ENCODE data around the gene JADE2.

DNA sequence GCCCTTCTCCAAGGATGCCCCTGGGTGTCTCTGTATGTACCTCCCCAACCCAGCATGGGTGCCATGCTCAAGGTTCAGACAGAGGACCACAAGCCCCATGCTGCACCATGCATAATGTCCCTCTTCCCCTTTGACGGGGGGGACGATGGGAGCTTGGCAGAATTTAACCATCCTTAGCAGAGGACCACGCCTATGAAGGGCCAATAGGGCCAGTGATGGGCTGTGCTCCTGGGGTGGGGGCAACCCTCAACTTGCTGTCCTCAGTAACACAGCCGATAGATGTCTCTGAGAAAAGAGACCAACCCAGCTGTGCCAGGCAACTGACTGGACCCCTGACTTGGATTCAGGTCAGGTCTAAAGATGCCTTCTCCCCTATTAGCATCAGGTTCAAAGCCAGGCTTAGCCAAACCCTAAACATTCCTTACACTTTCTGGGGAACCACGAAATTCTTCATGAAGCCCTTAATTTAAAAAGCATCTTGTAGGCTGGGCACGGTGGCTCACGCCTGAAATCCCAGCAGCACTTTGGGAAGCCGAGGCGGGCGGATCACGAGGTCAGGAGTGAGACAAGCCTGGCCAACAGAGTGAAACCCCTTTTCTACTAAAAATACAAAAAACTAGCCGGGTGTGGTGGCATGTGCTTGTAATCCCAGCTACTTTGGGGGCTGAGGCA, 20.7 kb upstream of the JADE2 start:
- TF ChIP-seq CTCF (IDR thresholded peaks at IDR 0.05), result no peak
- no peak for TF ChIP-seq POLR2A (IDR thresholded peaks at IDR 0.05)

Data from heart left ventricle (tissue), 13 donors.